HFF-Myc (cell line): ENCODE data around the gene ELL2.
"Not testable (repeated sequence)": the region's sequence is repeated elsewhere in the genome, so short reads cannot be mapped to it uniquely, and the experiment has no call there.

ENCODE experiments used
- DNase-seq: peaks from one replicate; pipeline ENCODE4 v3.0.0-alpha.2; 2011; ENCODE audit warnings: low read depth; ENCODE audit errors: extremely low read depth
- H3K4me3 ChIP-seq: replicated peaks from 2 replicates; pipeline ENCODE4 v1.5.1; 2011; ENCODE audit warnings: low read depth, mild to moderate bottlenecking, control low read depth, low read length
- CTCF ChIP-seq: IDR thresholded peaks from 2 replicates; pipeline ENCODE4 v1.5.1; 2012; ENCODE audit warnings: mild to moderate bottlenecking, low read depth, low read length, control low read depth; ENCODE audit errors: missing control alignments

Gene ELL2

GRCh38 chr5:95838556-95838955 is 123.1 kb downstream of the ELL2 start:
- TF ChIP-seq CTCF: no peak
- H3K4me3 ChIP-seq: no peak overlapping the region
- no peak for DNase-seq

GRCh38 chr5:95838001-95838520 is 123.6 kb downstream of the ELL2 start:
- DNase-seq: no peak
- TF ChIP-seq CTCF: no peak
- no peak overlapping the region for H3K4me3 ChIP-seq

- no peak for TF ChIP-seq CTCF
- H3K4me3 ChIP-seq: no peak overlapping the region
- DNase-seq: no peak
Observed at GRCh38 chr5:95837492-95837891, 124.2 kb downstream of the ELL2 start.

- not testable (repeated sequence) for H3K4me3 ChIP-seq, DNase-seq
Observed at GRCh38 chr5:95836971-95837370, 124.7 kb downstream of the ELL2 start.

GRCh38 chr5:95836544-95836943 is 125.1 kb downstream of the ELL2 start:
- no peak for TF ChIP-seq CTCF
- no peak overlapping the region for H3K4me3 ChIP-seq
- no peak for DNase-seq

- no peak overlapping the region for H3K4me3 ChIP-seq
- TF ChIP-seq CTCF: no peak
- DNase-seq: no peak
Observed at GRCh38 chr5:95835682-95836385, 125.8 kb downstream of the ELL2 start.
